Keratinocyte (primary cell): ENCODE results near the gene NAPB.

Experiments used
- EZH2 ChIP-seq: IDR thresholded peaks from one replicate; pipeline ENCODE4 v1.6.1; 2012; ENCODE audit warnings: inconsistent platforms, mild to moderate bottlenecking, low read length, moderate library complexity
- TF ChIP-seq, protein P1 (sequence below), 3 experiments: IDR thresholded peaks in 1 of 3; conservative IDR thresholded peaks in 1 of 3; optimal IDR thresholded peaks in 1 of 3; 2 replicates in 2 of 3; 3 replicates in 1 of 3; pipeline versions ENCODE3 to v1.5.1; 2011; ENCODE audit warnings: low read length in 3 of 3, mild to moderate bottlenecking in 3 of 3, moderate library complexity in 2 of 3, control low read depth in 1 of 3, inconsistent platforms in 1 of 3; ENCODE audit not compliant: insufficient read depth in 2 of 3; ENCODE audit errors: extremely low read depth in 1 of 3

DNA sequence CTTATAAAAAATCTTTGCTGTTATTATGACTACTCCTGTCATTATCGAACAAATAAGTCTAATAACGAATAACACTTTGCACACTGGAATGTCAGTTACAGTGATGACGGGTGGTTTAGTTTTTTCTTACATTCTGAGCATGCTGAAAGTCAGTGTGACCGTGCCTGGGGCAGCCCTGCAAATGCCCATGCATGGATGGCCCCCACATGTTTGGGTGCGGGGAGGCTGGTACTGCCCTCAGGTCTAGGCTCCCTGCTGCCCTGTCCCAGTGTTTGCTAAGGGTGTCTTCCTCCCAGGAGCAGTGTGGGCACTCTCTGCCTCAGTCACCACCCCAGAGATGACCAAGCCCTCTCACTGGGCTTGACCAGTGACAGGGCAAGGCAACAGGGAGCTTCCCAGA lies 21.1 kb upstream of the NAPB start:
- TF ChIP-seq, protein P1, sequence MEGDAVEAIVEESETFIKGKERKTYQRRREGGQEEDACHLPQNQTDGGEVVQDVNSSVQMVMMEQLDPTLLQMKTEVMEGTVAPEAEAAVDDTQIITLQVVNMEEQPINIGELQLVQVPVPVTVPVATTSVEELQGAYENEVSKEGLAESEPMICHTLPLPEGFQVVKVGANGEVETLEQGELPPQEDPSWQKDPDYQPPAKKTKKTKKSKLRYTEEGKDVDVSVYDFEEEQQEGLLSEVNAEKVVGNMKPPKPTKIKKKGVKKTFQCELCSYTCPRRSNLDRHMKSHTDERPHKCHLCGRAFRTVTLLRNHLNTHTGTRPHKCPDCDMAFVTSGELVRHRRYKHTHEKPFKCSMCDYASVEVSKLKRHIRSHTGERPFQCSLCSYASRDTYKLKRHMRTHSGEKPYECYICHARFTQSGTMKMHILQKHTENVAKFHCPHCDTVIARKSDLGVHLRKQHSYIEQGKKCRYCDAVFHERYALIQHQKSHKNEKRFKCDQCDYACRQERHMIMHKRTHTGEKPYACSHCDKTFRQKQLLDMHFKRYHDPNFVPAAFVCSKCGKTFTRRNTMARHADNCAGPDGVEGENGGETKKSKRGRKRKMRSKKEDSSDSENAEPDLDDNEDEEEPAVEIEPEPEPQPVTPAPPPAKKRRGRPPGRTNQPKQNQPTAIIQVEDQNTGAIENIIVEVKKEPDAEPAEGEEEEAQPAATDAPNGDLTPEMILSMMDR (optimal IDR thresholded peaks at IDR 0.05 in 1 of 3, IDR thresholded peaks at IDR 0.05 in 1 of 3, conservative IDR thresholded peaks at IDR 0.05 in 1 of 3; ENCODE audit: extremely low read depth in 1 of 3, insufficient read depth in 2 of 3, low read length in 3 of 3) = no peak
- TF ChIP-seq EZH2 = no peak
